Measurements from ENCODE around the gene ACADS.

GRCh38 chr12:120754792-120755191 lies 29.2 kb downstream of the ACADS start:
- TF ChIP-seq POLR2A (IDR thresholded peaks at IDR 0.05): no peak
- no peak for TF ChIP-seq CTCF (IDR thresholded peaks at IDR 0.05)
